SU-DHL-6 (cell line): ENCODE data around the gene CAPSL.

Source experiments
- EZH2phosphoT487 ChIP-seq: fragments of 200-600 bp; sonication (generic), shearing (Covaris generic); conservative IDR thresholded peaks from 2 replicates; pipeline ENCODE4 v1.6.1; 2018; ENCODE audit warnings: mild to moderate bottlenecking, antibody characterized with exemption, low read length, moderate library complexity, mixed read lengths
- TF ChIP-seq, protein P1 (sequence below): fragments of 200-600 bp; sonication (generic); IDR thresholded peaks from one replicate; pipeline ENCODE4 v1.5.1; 2017; ENCODE audit warnings: antibody characterized with exemption, mild to moderate bottlenecking, low read length, moderate library complexity; ENCODE audit not compliant: insufficient read depth, poor library complexity, severe bottlenecking

DNA sequence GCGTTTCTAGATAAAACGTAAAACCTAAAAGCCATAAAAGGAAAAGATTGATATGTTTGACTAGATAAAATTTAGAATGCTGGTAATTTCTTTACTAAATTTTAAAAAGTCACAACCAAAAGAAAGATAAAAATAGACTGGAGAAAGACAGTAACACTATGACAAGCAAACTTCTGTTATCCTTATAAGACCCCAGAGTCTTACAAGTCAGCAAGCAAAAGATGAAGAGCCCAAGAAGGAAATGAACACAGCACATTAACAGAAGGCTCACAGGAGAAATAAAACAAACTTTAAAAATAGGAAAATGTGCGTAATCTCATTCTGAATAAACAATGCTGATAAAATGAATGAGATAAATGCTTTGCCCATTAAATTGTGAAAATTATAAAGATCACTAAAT, 52.0 kb downstream of the CAPSL start:
- TF ChIP-seq, protein P1, sequence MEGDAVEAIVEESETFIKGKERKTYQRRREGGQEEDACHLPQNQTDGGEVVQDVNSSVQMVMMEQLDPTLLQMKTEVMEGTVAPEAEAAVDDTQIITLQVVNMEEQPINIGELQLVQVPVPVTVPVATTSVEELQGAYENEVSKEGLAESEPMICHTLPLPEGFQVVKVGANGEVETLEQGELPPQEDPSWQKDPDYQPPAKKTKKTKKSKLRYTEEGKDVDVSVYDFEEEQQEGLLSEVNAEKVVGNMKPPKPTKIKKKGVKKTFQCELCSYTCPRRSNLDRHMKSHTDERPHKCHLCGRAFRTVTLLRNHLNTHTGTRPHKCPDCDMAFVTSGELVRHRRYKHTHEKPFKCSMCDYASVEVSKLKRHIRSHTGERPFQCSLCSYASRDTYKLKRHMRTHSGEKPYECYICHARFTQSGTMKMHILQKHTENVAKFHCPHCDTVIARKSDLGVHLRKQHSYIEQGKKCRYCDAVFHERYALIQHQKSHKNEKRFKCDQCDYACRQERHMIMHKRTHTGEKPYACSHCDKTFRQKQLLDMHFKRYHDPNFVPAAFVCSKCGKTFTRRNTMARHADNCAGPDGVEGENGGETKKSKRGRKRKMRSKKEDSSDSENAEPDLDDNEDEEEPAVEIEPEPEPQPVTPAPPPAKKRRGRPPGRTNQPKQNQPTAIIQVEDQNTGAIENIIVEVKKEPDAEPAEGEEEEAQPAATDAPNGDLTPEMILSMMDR = no peak
- TF ChIP-seq EZH2phosphoT487 = no peak
